ENCODE data around the gene SLX4.

DNA sequence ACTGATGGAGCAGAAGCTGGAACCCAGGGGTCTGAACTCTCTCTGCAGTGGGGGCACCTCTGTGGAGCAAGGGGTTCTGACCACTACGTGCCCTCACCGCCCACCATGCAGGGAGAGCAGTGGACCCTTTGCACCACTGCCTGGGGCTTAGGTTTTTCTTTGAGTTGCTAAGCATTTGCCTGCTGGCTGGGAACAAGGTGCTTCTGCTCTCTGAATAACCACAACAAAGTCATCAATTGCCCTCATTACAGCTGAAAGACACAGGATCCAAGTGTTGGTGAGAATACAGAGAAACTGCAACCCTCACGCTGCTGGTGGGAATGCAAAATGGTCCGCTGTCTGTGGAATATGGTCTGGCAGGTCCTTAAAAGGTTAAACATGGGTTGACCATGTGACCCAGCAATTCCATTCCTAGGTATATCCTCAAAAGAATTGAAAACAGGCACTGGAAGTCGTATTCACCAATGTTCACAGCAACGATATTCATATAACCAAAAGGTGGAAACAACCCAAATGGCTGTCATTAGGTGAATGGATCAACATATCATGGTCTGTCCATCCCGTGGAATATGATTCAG is 57.0 kb downstream of the SLX4 start:
- TF ChIP-seq, protein P1, sequence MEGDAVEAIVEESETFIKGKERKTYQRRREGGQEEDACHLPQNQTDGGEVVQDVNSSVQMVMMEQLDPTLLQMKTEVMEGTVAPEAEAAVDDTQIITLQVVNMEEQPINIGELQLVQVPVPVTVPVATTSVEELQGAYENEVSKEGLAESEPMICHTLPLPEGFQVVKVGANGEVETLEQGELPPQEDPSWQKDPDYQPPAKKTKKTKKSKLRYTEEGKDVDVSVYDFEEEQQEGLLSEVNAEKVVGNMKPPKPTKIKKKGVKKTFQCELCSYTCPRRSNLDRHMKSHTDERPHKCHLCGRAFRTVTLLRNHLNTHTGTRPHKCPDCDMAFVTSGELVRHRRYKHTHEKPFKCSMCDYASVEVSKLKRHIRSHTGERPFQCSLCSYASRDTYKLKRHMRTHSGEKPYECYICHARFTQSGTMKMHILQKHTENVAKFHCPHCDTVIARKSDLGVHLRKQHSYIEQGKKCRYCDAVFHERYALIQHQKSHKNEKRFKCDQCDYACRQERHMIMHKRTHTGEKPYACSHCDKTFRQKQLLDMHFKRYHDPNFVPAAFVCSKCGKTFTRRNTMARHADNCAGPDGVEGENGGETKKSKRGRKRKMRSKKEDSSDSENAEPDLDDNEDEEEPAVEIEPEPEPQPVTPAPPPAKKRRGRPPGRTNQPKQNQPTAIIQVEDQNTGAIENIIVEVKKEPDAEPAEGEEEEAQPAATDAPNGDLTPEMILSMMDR (IDR thresholded peaks at IDR 0.05): no peak
- TF ChIP-seq POLR2AphosphoS5 (IDR thresholded peaks at IDR 0.05; ENCODE audit: low read depth, low read length) (no peak), SIN3A (IDR thresholded peaks at IDR 0.05; ENCODE audit: borderline replicate concordance, insufficient read depth, low read depth, low read length) (no peak)
